Measurements from ENCODE around the gene GOLGA5. TPM values are rescaled to one million over a fixed set of nuclear protein-coding genes. Genes with fewer than 3 reads are reported as not detected.

GOLGA5 gene
- total and polyA plus RNA-seq, 2 of the 8 experiments (the other 6 are each of a cell fraction or from before 2014, with no cell fraction given) = 13.0 to 25.4 TPM

DNA sequence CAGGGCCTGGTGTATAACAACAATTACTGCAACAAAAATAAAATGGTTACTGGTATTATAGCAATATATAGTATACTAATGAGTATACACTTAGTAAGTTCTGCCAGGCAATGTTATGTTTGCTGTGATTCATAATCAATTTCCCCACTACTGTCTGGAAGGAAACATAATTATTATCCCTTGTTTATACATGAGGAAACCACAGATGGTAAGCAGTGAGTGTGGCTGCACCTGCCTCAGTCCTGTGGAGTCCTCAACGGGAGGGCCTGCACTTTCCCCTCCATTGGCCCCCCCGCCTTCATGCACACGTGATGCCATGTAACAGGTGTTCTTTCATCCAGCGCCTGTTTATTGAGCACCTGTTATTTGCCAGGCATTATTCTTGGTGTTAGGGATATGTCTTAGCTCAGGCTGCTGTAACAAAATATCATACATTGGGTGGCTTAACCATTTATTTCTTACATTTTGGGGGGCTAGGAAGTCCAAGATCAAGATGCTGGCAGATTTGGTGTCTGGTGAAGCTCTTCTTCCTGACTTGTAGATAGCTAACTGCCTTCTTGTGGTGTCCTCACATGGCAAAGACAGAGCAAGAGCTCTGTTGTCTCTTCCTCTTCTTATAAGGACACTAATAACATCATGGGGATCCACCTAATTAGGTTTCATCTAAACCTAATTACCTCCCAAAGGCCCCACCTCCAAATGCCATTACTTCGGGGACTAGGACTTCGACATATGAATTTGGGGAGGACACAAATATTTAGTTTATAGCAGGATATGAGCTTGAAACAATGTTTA is 69.4 kb downstream of the GOLGA5 start:
- H4K8ac ChIP-seq (ENCODE audit: extremely low read depth, insufficient read depth, low read length) = no peak overlapping the region
- ChIA-PET POLR2A (ENCODE audit: partially characterized antibody) (no interaction called here), CTCF (ENCODE audit: partially characterized antibody) (interaction anchor here (1.3 kb wide), 1 partner anchor 39 kb away, joined by 4 read pairs; no protein-coding TSS in a partner anchor)
- no peak overlapping the region for H2BK120ac ChIP-seq (replicated peaks; ENCODE audit: low read depth, low read length)
- no peak overlapping the region for H2AK5ac ChIP-seq (ENCODE audit: low read depth, low read length)
- no peak overlapping the region for H3K4me3 ChIP-seq (ENCODE audit: extremely low read depth in 1 of 4, insufficient read depth in 2 of 4, low read depth in 3 of 4, low read length in 4 of 4)
- TF ChIP-seq POU5F1 (IDR thresholded peaks at IDR 0.05; ENCODE audit: low read depth, low read length) (no peak), SP4 (IDR thresholded peaks at IDR 0.05; ENCODE audit: low read length) (no peak), EGR1 (IDR thresholded peaks at IDR 0.05; ENCODE audit: borderline replicate concordance, low read depth, low read length) (no peak), CHD2 (IDR thresholded peaks at IDR 0.05; ENCODE audit: low read length) (no peak), SRF (IDR thresholded peaks at IDR 0.05; ENCODE audit: low read depth, low read length) (no peak), HDAC2 (IDR thresholded peaks at IDR 0.05; ENCODE audit: borderline replicate concordance in 1 of 2, low read depth in 2 of 2, low read length in 2 of 2) (no peak), EZH2 (IDR thresholded peaks at IDR 0.05; ENCODE audit: low read depth, low read length, severe bottlenecking) (no peak)
- no peak overlapping the region for H3K4ac ChIP-seq (replicated peaks; ENCODE audit: insufficient read length, low read depth, low read length)
- no peak overlapping the region for H3K23ac ChIP-seq (ENCODE audit: insufficient read length)
- no peak overlapping the region for H3K4me2 ChIP-seq (ENCODE audit: insufficient read depth in 1 of 2, low read depth in 2 of 2, low read length in 2 of 2)
- no peak overlapping the region for H4K91ac ChIP-seq (replicated peaks; ENCODE audit: insufficient read length, low read length)
- no peak overlapping the region for H2BK15ac ChIP-seq (ENCODE audit: low read length)
- no peaks in the 10 kb centered on the region; a peak in 1 of 7 replicates for H3K4me1 ChIP-seq (replicated peaks in 1 of 4; ENCODE audit: control insufficient read depth in 3 of 4, insufficient read depth in 4 of 4, low read length in 3 of 4)
- no peaks in the 10 kb centered on the region for H3K79me1 ChIP-seq (ENCODE audit: low read depth, low read length)
- no peak overlapping the region for H2BK5ac ChIP-seq (ENCODE audit: low read depth, low read length)
- H2BK12ac ChIP-seq (ENCODE audit: low read depth, low read length) = no peak overlapping the region
- no peak overlapping the region for H3K18ac ChIP-seq (ENCODE audit: extremely low read depth, low read length)
- FAIRE-seq = no peak
- DNase-seq (ENCODE audit: low read depth in 1 of 2, low spot score in 2 of 2) = no peak
- H3K27ac ChIP-seq (ENCODE audit: low read depth, low read length) = no peak overlapping the region
- no peak overlapping the region for H3K9ac ChIP-seq (replicated peaks in 1 of 4; ENCODE audit: extremely low read depth in 1 of 4, low read depth in 3 of 4, low read length in 3 of 4)
- 88% methylated on average over 6 of the region's 6 CpGs; no CpG with 5 or more reads in 1 of the 2 experiments for WGBS, 2 experiments (ENCODE audit: extremely low coverage in 1 of 2, insufficient coverage in 1 of 2, insufficient read length in 1 of 2, insufficient replicate concordance in 2 of 2, low coverage in 1 of 2, low lambda C conversion rate in 2 of 2, missing lambda C conversion rate in 1 of 2)
- H3K36me3 ChIP-seq (ENCODE audit: control insufficient read depth in 2 of 4, insufficient read depth in 4 of 4, low read length in 3 of 4) = no peaks in the 10 kb centered on the region
- H3K14ac ChIP-seq (ENCODE audit: insufficient read length) = no peak overlapping the region
- no peaks in the 10 kb centered on the region for H3K23me2 ChIP-seq (ENCODE audit: low read depth, low read length)
- H4K5ac ChIP-seq (ENCODE audit: insufficient read length, low read depth, low read length) = no peak overlapping the region
- H3K27me3 ChIP-seq (replicated peaks in 1 of 4; ENCODE audit: control insufficient read depth in 3 of 4, extremely low read depth in 1 of 4, insufficient read depth in 3 of 4, low read length in 3 of 4) = no peaks in the 10 kb centered on the region
- no peaks in the 10 kb centered on the region for H3K79me2 ChIP-seq (ENCODE audit: control insufficient read depth in 1 of 2, insufficient read depth in 2 of 2, low read length in 2 of 2)
- H2AFZ ChIP-seq (ENCODE audit: low read length) = no peak overlapping the region
- no peaks in the 10 kb centered on the region for H4K20me1 ChIP-seq (replicated peaks in 1 of 2; ENCODE audit: control insufficient read depth in 1 of 2, insufficient read depth in 2 of 2, low read length in 2 of 2)
- H3K9me3 ChIP-seq (ENCODE audit: insufficient read depth in 2 of 2, low read depth in 1 of 2, low read length in 1 of 2) = no peaks in the 10 kb centered on the region
- H3K56ac ChIP-seq (replicated peaks; ENCODE audit: insufficient read length, low read depth, low read length) = no peak overlapping the region
- no peak overlapping the region for H2BK20ac ChIP-seq (ENCODE audit: low read length)
